Naive thymus-derived CD4-positive, alpha-beta T cell (primary cell): ENCODE results near the gene FAM111A. TPM values are rescaled to one million over a fixed set of nuclear protein-coding genes. Genes with fewer than 3 reads are reported as not detected.

Source experiments
- ATAC-seq: fragments of 150-1000 bp; cut with Tn5 transposase; 2 replicates; pipeline ENCODE4 v1.10.0; 2021; ENCODE audit warnings: mild to moderate bottlenecking, moderate library complexity
- CTCF ChIA-PET: fragments of 350-600 bp; sonication (Branson Sonifier 250); formaldehyde crosslinking; loops from one replicate; lab custom pipeline; 2021; ENCODE audit warnings: antibody characterized with exemption; lab: Charles Lee
- POLR2A ChIA-PET: fragments of 350-600 bp; sonication (Branson Sonifier 250); formaldehyde crosslinking; loops from one replicate; lab custom pipeline; 2021; ENCODE audit warnings: antibody characterized with exemption, inconsistent platforms; lab: Charles Lee
- DNase-seq, 9 donors: peaks; one replicate each; pipeline versions ENCODE4 v3.0.0 to v3.0.0-alpha.2; 2020 to 2022; ENCODE audit warnings: mixed read lengths in 1 of 9
- H3K27ac ChIP-seq: one replicate; pipeline ENCODE4 v1.7.0; 2013; ENCODE audit warnings: mild to moderate bottlenecking, low read depth, low read length, moderate library complexity
- H3K27me3 ChIP-seq, 2 donors: one replicate each; pipeline ENCODE4 v1.7.0; 2013; ENCODE audit warnings: low read length in 2 of 2, mild to moderate bottlenecking in 2 of 2, moderate library complexity in 2 of 2; ENCODE audit not compliant: control insufficient read depth in 2 of 2, insufficient read depth in 2 of 2
- H3K36me3 ChIP-seq, 3 experiments: 1 replicate in 2 of 3; 2 replicates in 1 of 3; pipeline ENCODE4 v1.7.0; 2013; ENCODE audit warnings: low read length in 3 of 3, mild to moderate bottlenecking in 3 of 3, moderate library complexity in 1 of 3; ENCODE audit not compliant: insufficient read depth in 3 of 3, control insufficient read depth in 2 of 3
- H3K4me1 ChIP-seq, 2 donors: one replicate each; pipeline ENCODE4 v1.7.0; 2013; ENCODE audit warnings: low read length in 2 of 2, mild to moderate bottlenecking in 2 of 2, moderate library complexity in 1 of 2; ENCODE audit not compliant: control insufficient read depth in 2 of 2, insufficient read depth in 2 of 2
- H3K4me3 ChIP-seq: 2 replicates; pipeline ENCODE4 v1.7.0; 2013; ENCODE audit warnings: mild to moderate bottlenecking, low read length
- H3K9me3 ChIP-seq, 3 experiments: 1 replicate in 2 of 3; 2 replicates in 1 of 3; pipeline ENCODE4 v1.7.0; 2013; ENCODE audit warnings: low read length in 3 of 3; ENCODE audit not compliant: control insufficient read depth in 2 of 3
- H3K27ac Mint-ChIP-seq, 9 donors: one replicate each; pipeline ENCODE4 v1.8.0; 2020 to 2022; ENCODE audit warnings: mixed read lengths in 9 of 9, mild to moderate bottlenecking in 8 of 9, moderate library complexity in 5 of 9, inconsistent platforms in 2 of 9
- H3K27me3 Mint-ChIP-seq, 5 donors: one replicate each; pipeline ENCODE4 v1.8.0; 2021 to 2022; ENCODE audit warnings: mixed read lengths in 5 of 5, mild to moderate bottlenecking in 1 of 5
- H3K36me3 Mint-ChIP-seq, 5 donors: one replicate each; pipeline ENCODE4 v1.8.0; 2020 to 2022; ENCODE audit warnings: mixed read lengths in 5 of 5, mild to moderate bottlenecking in 3 of 5, inconsistent platforms in 1 of 5
- H3K4me1 Mint-ChIP-seq, 7 donors: one replicate each; pipeline ENCODE4 v1.8.0; 2020 to 2022; ENCODE audit warnings: mixed read lengths in 7 of 7, mild to moderate bottlenecking in 3 of 7, inconsistent platforms in 1 of 7
- H3K4me3 Mint-ChIP-seq, 10 donors: one replicate each; pipeline ENCODE4 v1.8.0; 2020 to 2022; ENCODE audit warnings: mild to moderate bottlenecking in 10 of 10, mixed read lengths in 10 of 10, moderate library complexity in 6 of 10, inconsistent platforms in 2 of 10
- H3K9me3 Mint-ChIP-seq, 11 donors: one replicate each; pipeline ENCODE4 v1.8.0; 2020 to 2022; ENCODE audit warnings: mixed read lengths in 11 of 11, mild to moderate bottlenecking in 4 of 11, inconsistent platforms in 1 of 11, moderate library complexity in 1 of 11
- intact Hi-C, 2 donors: fragments of 100-400 bp; cut with micrococcal nuclease; formaldehyde crosslinking; loops; one replicate each; pipeline ENCODE4 v1.15.1; 2023
- polyA plus RNA-seq, 2 donors: library from polyadenylated mRNA; unstranded; fragments of 300-500 nt; fragmentation: Illumina TruSeq; gene quantifications; one replicate each; pipeline ENCODE4 v1.2.3, GENCODE V29; 2021
- total RNA-seq, 6 experiments: library from RNA in 5 of 6; stranded (reverse) in 5 of 6; gene quantifications; 1 replicate in 5 of 6; 2 replicates in 1 of 6; pipeline ENCODE4 v1.2.3 and lab custom pipeline; 2021 to 2026

FAM111A gene
- total and polyA plus RNA-seq, 7 experiments from 2014 or later, result 23.0 to 138 (median 77.9) TPM

DNA sequence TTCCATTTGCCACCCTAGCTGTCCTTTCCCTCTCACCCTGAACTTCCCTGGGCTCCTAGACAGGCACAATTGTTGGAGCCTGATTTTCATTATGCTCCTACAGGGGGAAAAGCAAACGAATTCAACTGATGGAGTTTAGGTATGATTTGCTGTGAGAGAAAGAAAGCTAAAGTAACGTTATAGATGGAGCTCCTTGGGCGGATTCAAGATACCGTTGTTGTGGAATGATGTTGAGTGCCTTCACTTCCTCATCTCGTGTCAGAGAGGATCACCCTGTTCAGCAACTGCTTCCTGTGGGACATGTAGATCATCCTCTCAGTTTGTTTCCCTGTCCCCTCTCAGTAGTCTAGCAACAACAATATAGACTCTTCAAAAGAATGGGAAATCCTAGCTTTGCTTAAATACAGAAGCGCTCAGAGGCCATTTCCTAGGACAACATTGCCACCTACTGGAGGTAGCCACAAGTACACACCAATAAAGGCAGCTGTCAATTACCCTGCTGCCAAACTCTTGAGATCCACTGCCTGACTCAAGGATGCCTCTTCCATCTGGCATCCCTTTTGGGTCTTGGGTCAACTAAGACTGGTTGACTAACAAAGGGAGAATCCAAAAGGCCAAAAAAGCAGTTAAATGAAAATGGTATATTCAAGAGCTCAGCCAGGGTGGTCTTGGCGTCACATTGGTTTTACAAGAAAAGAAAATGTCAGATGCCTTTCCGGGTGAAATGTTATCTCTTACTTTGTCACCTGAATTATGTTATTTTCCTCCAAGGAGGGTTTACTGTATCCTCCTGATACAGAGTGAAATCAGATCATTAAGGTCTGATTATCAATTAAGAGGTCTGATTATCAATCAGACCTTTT lies 15.8 kb downstream of the FAM111A start:
- Histone ChIP-seq H3K36me3 (no peaks in the 10 kb centered on the region), H3K27ac (no peak overlapping the region), H3K4me3 (no peak overlapping the region), H3K9me3 (no peaks in the 10 kb centered on the region), H3K27me3 (no peaks in the 10 kb centered on the region), H3K4me1 (no peaks in the 10 kb centered on the region)
- Mint-ChIP-seq H3K9me3 (no peaks in the 10 kb centered on the region), H3K36me3 (peaks cover 0 to 12% (median 0%) of the 10 kb centered on the region in 5 donors), H3K4me1 (peaks cover 4 to 16% (median 5%) of the 10 kb centered on the region in 7 donors), H3K27ac (peak overlapping the region in 7 of 9 donors; percentile 8 to 65 (median 50)), H3K27me3 (peaks cover 9 to 14% (median 9%) of the 10 kb centered on the region in 5 donors), H3K4me3 (peak overlapping the region in 1 of 10 donors; percentile 18)
- ATAC-seq, result peak; percentile 97
- intact Hi-C loops, result loop anchor here (1.0 to 10.0 kb wide), 9 partner anchors 16 to 504 kb away; partner anchors contain the start of gene FAM111A (in 2 of the 2)
- ChIA-PET POLR2A (interaction anchor here (0.6 to 1.7 kb wide), 4 partner anchors 10 to 274 kb away, joined by 4 to 10 read pairs (median 6); partner anchors contain the start of gene FAM111A), CTCF (interaction anchor here (0.6 to 3.6 kb wide), 26 partner anchors 9 to 1809 kb away, joined by 3 to 31 read pairs (median 5); partner anchors contain the start of genes DTX4 and FAM111A)
- DNase-seq, result peak in 8 of 9 donors; percentile 53 to 75 (median 70)

DNA sequence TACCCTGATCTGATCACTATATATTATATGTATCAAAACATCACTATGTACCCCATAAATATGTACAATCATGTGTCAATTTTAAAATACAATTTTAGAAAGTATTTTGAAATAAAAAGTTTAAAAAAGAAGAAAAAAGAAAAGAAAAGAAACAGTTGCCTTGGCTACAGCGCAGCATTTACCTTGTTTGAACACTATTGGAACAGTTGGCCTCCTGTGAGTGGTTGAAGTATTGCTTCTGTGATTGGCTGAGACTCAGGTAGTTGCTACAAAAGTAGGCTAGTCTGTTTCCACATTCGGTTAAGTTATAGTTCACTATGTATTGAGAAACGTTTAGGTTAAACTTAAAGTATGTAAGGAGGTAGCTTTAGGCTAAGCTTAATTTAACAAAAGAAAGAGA lies 21.4 kb downstream of the FAM111A start:
- Histone ChIP-seq H3K27me3 (no peaks in the 10 kb centered on the region), H3K4me1 (no peaks in the 10 kb centered on the region), H3K27ac (no peak overlapping the region), H3K4me3 (no peak overlapping the region), H3K36me3 (no peaks in the 10 kb centered on the region), H3K9me3 (no peaks in the 10 kb centered on the region)
- ChIA-PET POLR2A (no interaction called here), CTCF (interaction anchor here (0.7 to 1.1 kb wide), 2 partner anchors 9 to 71 kb away, joined by 4 to 7 read pairs; no protein-coding TSS in a partner anchor)
- peaks cover 0 to 3% (median 0%) of the 10 kb centered on the region in 7 donors for H3K4me1 Mint-ChIP-seq
- no peak for ATAC-seq
- no peak overlapping the region for H3K27ac Mint-ChIP-seq
- no peak for DNase-seq
- H3K27me3 Mint-ChIP-seq, result peaks cover 18 to 40% (median 22%) of the 10 kb centered on the region in 5 donors
- no peak overlapping the region for H3K4me3 Mint-ChIP-seq
- no peaks in the 10 kb centered on the region for H3K9me3 Mint-ChIP-seq
- intact Hi-C loops, result no loop called here
- no peaks in the 10 kb centered on the region for H3K36me3 Mint-ChIP-seq

GRCh38 chr11:59171508-59172322 lies 29.1 kb downstream of the FAM111A start, which contains the start of gene DTX4:
Gene DTX4, plus strand, starts transcription at chr11:59172132. Its CDS starts 464 bp downstream, at chr11:59172596.
- Histone ChIP-seq H3K9me3 (no peaks in the 10 kb centered on the region), H3K27ac (peak within 1 kb of the TSS; percentile 10), H3K4me3 (peak within 1 kb of the TSS; percentile 85), H3K27me3 (no peaks in the 10 kb centered on the region), H3K4me1 (peaks cover 4 to 7% of the 10 kb centered on the region in 2 donors), H3K36me3 (no peaks in the 10 kb centered on the region)
- peak; percentile 69 to 87 (median 84) for DNase-seq
- no peaks in the 10 kb centered on the region for H3K36me3 Mint-ChIP-seq
- ChIA-PET POLR2A (interaction anchor here (1.0 kb wide), 1 partner anchor 95 kb away, joined by 4 read pairs; no protein-coding TSS in a partner anchor), CTCF (interaction anchor here (0.5 to 3.8 kb wide), 28 partner anchors 9 to 943 kb away, joined by 3 to 59 read pairs (median 5); partner anchors contain the start of genes FAM111A, MPEG1 and OR10Q1)
- peak within 1 kb of the TSS; percentile 81 to 92 (median 89) for H3K4me3 Mint-ChIP-seq
- peaks cover 0 to 16% (median 10%) of the 10 kb centered on the region in 7 donors for H3K4me1 Mint-ChIP-seq
- H3K27me3 Mint-ChIP-seq, result peaks cover 0 to 43% (median 7%) of the 10 kb centered on the region in 5 donors
- H3K9me3 Mint-ChIP-seq, result no peaks in the 10 kb centered on the region
- H3K27ac Mint-ChIP-seq, result peak within 1 kb of the TSS in 5 of 9 donors; percentile 13 to 75 (median 65)
- intact Hi-C loops, result loop anchor here (1.0 to 10.0 kb wide), 13 partner anchors 11 to 631 kb away; partner anchors contain the start of genes FAM111A (in 1 of the 2) and STX3 (in 1 of the 2)
- peak; percentile 94 for ATAC-seq

DNA sequence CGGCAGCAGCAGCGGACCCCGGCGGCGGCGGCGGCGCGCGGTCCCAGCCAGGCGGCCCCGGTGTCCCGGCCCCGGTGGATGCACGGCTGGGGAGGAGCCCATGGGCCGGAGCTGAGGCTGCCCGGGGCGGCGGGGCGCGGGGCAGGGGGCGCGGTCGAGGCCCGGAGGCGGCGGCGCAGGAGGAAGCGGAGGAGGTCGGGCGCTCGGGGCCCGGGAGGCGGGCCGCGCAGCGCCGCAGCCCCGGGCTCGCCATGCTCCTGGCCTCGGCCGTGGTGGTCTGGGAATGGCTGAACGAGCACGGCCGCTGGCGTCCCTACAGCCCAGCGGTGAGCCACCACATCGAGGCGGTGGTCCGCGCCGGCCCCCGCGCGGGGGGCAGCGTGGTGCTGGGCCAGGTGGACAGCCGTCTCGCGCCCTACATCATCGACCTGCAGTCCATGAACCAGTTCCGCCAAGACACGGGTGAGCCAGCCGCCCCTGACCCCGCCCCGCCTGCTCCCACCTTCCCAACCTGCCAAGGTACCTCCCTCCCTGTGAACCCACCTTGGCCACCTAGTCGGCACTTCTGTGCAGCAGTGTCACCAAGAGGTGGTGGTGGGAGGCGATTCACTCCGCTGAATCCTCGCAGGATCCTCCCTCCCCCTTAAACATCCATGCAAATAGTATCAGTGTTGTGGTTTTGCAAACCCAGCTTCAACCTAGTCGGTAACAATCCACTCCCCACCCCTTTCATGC lies 29.9 kb downstream of the FAM111A start:
- Mint-ChIP-seq H3K27ac (peak overlapping the region in 5 of 9 donors; percentile 13 to 75 (median 65)), H3K9me3 (no peaks in the 10 kb centered on the region), H3K36me3 (no peaks in the 10 kb centered on the region), H3K4me1 (peaks cover 0 to 16% (median 10%) of the 10 kb centered on the region in 7 donors), H3K4me3 (peak overlapping the region; percentile 81 to 92 (median 89)), H3K27me3 (peaks cover 0 to 43% (median 7%) of the 10 kb centered on the region in 5 donors)
- peak overlapping the region; percentile 85 for H3K4me3 ChIP-seq
- H3K9me3 ChIP-seq, result no peaks in the 10 kb centered on the region
- no peaks in the 10 kb centered on the region for H3K27me3 ChIP-seq
- intact Hi-C loops, result loop anchor here (1.0 to 10.0 kb wide), 5 partner anchors 382 to 630 kb away; partner anchors contain the start of gene STX3 (in 1 of the 2)
- no peak overlapping the region for H3K27ac ChIP-seq
- no peaks in the 10 kb centered on the region for H3K36me3 ChIP-seq
- ChIA-PET CTCF (interaction anchor here (0.6 to 3.8 kb wide), 17 partner anchors 8 to 944 kb away, joined by 3 to 59 read pairs (median 6); partner anchors contain the start of genes FAM111A, MPEG1 and OR10Q1), POLR2A (interaction anchor here (0.8 to 1.0 kb wide), 2 partner anchors 94 to 101 kb away, joined by 4 read pairs; no protein-coding TSS in a partner anchor)
- DNase-seq (peak in 4 of 9 donors; percentile 21 to 37 (median 30)), ATAC-seq (peak; percentile 19)
- H3K4me1 ChIP-seq, result peaks cover 4 to 7% of the 10 kb centered on the region in 2 donors

- no peaks in the 10 kb centered on the region for H3K27me3 ChIP-seq
- ATAC-seq, result no peak
- DNase-seq, result peak in 3 of 9 donors; percentile 8 to 30 (median 24)
- no peaks in the 10 kb centered on the region for H3K9me3 Mint-ChIP-seq
- intact Hi-C loops, result loop anchor here (5.0 to 10.0 kb wide), 4 partner anchors 381 to 591 kb away; partner anchors contain the start of gene STX3 (in 1 of the 2)
- peak overlapping the region; percentile 81 to 92 (median 89) for H3K4me3 Mint-ChIP-seq
- H3K27me3 Mint-ChIP-seq, result peaks cover 0 to 48% (median 7%) of the 10 kb centered on the region in 5 donors
- ChIA-PET CTCF (interaction anchor here (0.6 to 4.2 kb wide), 5 partner anchors 9 to 94 kb away, joined by 3 to 59 read pairs (median 4); no protein-coding TSS in a partner anchor), POLR2A (interaction anchor here (0.6 to 0.8 kb wide), 2 partner anchors 76 to 100 kb away, joined by 3 to 4 read pairs; no protein-coding TSS in a partner anchor)
- no peaks in the 10 kb centered on the region for H3K9me3 ChIP-seq
- H3K4me1 Mint-ChIP-seq, result peaks cover 0 to 16% (median 10%) of the 10 kb centered on the region in 7 donors
- peaks cover 4 to 7% of the 10 kb centered on the region in 2 donors for H3K4me1 ChIP-seq
- H3K36me3 ChIP-seq, result no peaks in the 10 kb centered on the region
- H3K27ac Mint-ChIP-seq, result peak overlapping the region in 4 of 9 donors; percentile 42 to 75 (median 66)
- H3K27ac ChIP-seq, result no peak overlapping the region
- peak overlapping the region; percentile 63 for H3K4me3 ChIP-seq
- H3K36me3 Mint-ChIP-seq, result no peaks in the 10 kb centered on the region
Measured at GRCh38 chr11:59173080-59173963, 30.7 kb downstream of the FAM111A start.
